Measurements from ENCODE around the gene SLC24A4. TPM values are rescaled to one million over a fixed set of nuclear protein-coding genes. Genes with fewer than 3 reads are reported as not detected.

Gene SLC24A4
- total and polyA plus RNA-seq, 2 of the 4 experiments (the other 2 are of a cell fraction): not detected

DNA sequence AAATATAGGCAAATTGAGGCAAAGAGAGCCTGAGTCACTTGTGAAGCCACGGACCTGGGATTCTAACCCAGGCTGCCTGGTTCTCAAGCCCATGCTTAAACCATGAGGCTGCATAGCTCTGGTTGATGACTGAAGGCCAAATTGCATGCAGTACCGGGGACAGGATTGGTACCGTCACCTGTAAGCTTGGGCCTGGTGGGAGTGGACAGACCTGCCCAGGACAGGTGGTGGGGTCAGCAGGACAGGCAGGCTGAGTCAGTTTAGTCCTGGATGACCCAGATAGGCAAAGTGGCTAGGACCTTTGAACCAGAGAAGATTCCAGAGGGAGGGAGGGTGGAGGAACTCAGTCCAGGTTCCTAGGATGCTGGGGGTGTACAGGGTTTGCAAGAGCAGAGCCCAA lies 216.5 kb downstream of the SLC24A4 start:
- H2BK5ac ChIP-seq (ENCODE audit: low read depth, low read length, poor library complexity, severe bottlenecking): peak overlapping the region; percentile 91
- ChIA-PET CTCF (no interaction called here), POLR2A (ENCODE audit: unreplicated experiment) (no interaction called here)
- H2AFZ ChIP-seq (replicated peaks; ENCODE audit: low read length, poor library complexity): peak overlapping the region; percentile 28
- peak overlapping the region; percentile 61 for H3K14ac ChIP-seq (replicated peaks; ENCODE audit: low read depth, low read length)
- peak overlapping the region; percentile 43 for H3K18ac ChIP-seq (ENCODE audit: low read depth, low read length)
- peak overlapping the region; percentile 84 for H3K4ac ChIP-seq (ENCODE audit: low read depth, low read length)
- no peaks in the 10 kb centered on the region for H3K36me3 ChIP-seq (ENCODE audit: control insufficient read depth, insufficient read depth, low read length)
- H2BK15ac ChIP-seq (ENCODE audit: low read depth, low read length): peak overlapping the region; percentile 68; the same call in 2 of the 3 replicates
- no TSS peak for BruUV-seq (replicated peaks)
- dilution Hi-C loops (cut with HindIII; ENCODE audit: low sequenced_read_pairs, unreplicated experiment): no loop called here
- no peak overlapping the region for H3K4me3 ChIP-seq (ENCODE audit: insufficient read depth, low read depth, low read length)
- peak overlapping the region; percentile 94 for H4K91ac ChIP-seq (ENCODE audit: insufficient read depth, low read depth, low read length)
- H2BK120ac ChIP-seq (ENCODE audit: low read depth, low read length): peak overlapping the region; percentile 89
- H3K23ac ChIP-seq (ENCODE audit: low read depth, low read length): peak overlapping the region; percentile 55
- H3K4me1 ChIP-seq (ENCODE audit: control insufficient read depth, insufficient read depth, low read length): peaks cover 17% of the 10 kb centered on the region
- peak overlapping the region; percentile 58 to 74; a peak in 3 of 4 replicates for H4K8ac ChIP-seq (ENCODE audit: low read depth in 2 of 2, low read length in 2 of 2)
- peak; percentile 19 for DNase-seq
- peak overlapping the region; percentile 77 for H2BK20ac ChIP-seq (ENCODE audit: low read depth, low read length)
- 38% methylated on average over 1 of the region's 3 CpGs; no CpG with 5 or more reads in 1 of the 2 experiments for WGBS, 2 experiments (ENCODE audit: extremely low coverage in 2 of 2, insufficient read length in 1 of 2)
- no peak overlapping the region; the same call in 1 of the 2 replicates for H3K4me2 ChIP-seq (ENCODE audit: low read depth, low read length)
- in situ Hi-C loops (cut with MboI; ENCODE audit: low sequenced_read_pairs): no loop called here
- H3K27ac ChIP-seq (ENCODE audit: insufficient read depth, low read length): peak overlapping the region; percentile 80
- no peak for ATAC-seq (ENCODE audit: low read depth)
- intact Hi-C loops (cut with micrococcal nuclease): no loop called here
- peaks cover 33 to 70% of the 10 kb centered on the region in 2 experiments for H3K79me1 ChIP-seq (ENCODE audit: low read depth in 1 of 2, low read length in 2 of 2)
- H3K9me1 ChIP-seq (ENCODE audit: insufficient read depth, low read length): peaks cover 20% of the 10 kb centered on the region
- TF ChIP-seq, protein P1, sequence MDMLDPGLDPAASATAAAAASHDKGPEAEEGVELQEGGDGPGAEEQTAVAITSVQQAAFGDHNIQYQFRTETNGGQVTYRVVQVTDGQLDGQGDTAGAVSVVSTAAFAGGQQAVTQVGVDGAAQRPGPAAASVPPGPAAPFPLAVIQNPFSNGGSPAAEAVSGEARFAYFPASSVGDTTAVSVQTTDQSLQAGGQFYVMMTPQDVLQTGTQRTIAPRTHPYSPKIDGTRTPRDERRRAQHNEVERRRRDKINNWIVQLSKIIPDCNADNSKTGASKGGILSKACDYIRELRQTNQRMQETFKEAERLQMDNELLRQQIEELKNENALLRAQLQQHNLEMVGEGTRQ (IDR thresholded peaks at IDR 0.05; ENCODE audit: low read depth, low read length): no peak
- no peak for TF ChIP-seq RCOR1 (IDR thresholded peaks at IDR 0.05; ENCODE audit: insufficient replicate concordance, low read length)
- TF ChIP-seq CEBPB (IDR thresholded peaks at IDR 0.05; ENCODE audit: low read depth, low read length): no peak
- no peak for TF ChIP-seq FOS (IDR thresholded peaks at IDR 0.05; ENCODE audit: low read depth, low read length)
- TF ChIP-seq SMC3 (IDR thresholded peaks at IDR 0.05; ENCODE audit: low read depth, low read length): no peak
- no peak for TF ChIP-seq BHLHE40 (IDR thresholded peaks at IDR 0.05; ENCODE audit: low read depth, low read length)
- no peak for TF ChIP-seq NFE2L2 (IDR thresholded peaks at IDR 0.05; ENCODE audit: low read depth, low read length)
- no peak for TF ChIP-seq CHD1 (IDR thresholded peaks at IDR 0.05; ENCODE audit: low read depth, low read length)
- no peak for TF ChIP-seq RAD21 (IDR thresholded peaks at IDR 0.05; ENCODE audit: low read length)
- TF ChIP-seq POLR2A (IDR thresholded peaks at IDR 0.05; ENCODE audit: low read depth, low read length): no peak
- no peak for TF ChIP-seq MAZ (IDR thresholded peaks at IDR 0.05; ENCODE audit: borderline replicate concordance, low read depth, low read length)
- no peak for TF ChIP-seq MXI1 (IDR thresholded peaks at IDR 0.05; ENCODE audit: borderline replicate concordance, low read depth, low read length)
- H3K27me3 ChIP-seq (ENCODE audit: control insufficient read depth, insufficient read depth, low read length): no peaks in the 10 kb centered on the region
- H2AK9ac ChIP-seq (replicated peaks; ENCODE audit: low read depth, low read length, poor library complexity): peak overlapping the region; percentile 91
- no peak overlapping the region for H3K9ac ChIP-seq (ENCODE audit: low read depth, low read length)
- peak overlapping the region; percentile 31 for H4K5ac ChIP-seq (ENCODE audit: low read depth, low read length)
- H4K20me1 ChIP-seq (ENCODE audit: insufficient read depth, low read length): peaks cover 16% of the 10 kb centered on the region
- no peaks in the 10 kb centered on the region for H3K9me3 ChIP-seq (ENCODE audit: control insufficient read depth, insufficient read depth, low read length)
- no peak overlapping the region for H3K56ac ChIP-seq (ENCODE audit: extremely low read depth, insufficient read depth, low read length)
- peak overlapping the region; percentile 97 for H2AK5ac ChIP-seq (ENCODE audit: low read depth, low read length)

All from IMR-90 (cell line).